Bone marrow (tissue), 2 donors: ENCODE results near the gene PPP3CA.
A peak's percentile ranks its signal among the peaks of the same experiment; 100 is the strongest.

Experiments used
- DNase-seq, 2 donors: peaks; one replicate each; lab custom pipeline; 2025; lab: John Stamatoyannopoulos, UW

PPP3CA gene

DNA sequence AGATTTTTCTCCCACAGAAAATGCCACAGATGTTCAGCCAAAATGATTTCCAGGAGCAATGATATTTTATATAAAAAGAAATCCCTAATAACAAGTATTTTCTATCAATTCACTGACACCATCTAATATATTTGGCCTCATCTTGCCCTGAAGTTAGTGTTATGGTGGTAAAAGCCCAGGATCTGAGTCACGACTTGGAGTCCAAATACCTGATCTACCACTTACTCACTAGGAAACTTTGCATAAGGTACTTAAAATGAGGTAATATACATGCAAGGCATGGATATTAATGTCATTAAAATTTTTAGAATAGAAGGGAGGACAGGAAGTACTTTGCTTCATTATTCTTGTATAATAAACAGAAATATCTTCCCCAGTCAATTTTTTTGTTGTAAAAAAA is 16.3 kb downstream of the PPP3CA start:
- no peak for DNase-seq

DNA sequence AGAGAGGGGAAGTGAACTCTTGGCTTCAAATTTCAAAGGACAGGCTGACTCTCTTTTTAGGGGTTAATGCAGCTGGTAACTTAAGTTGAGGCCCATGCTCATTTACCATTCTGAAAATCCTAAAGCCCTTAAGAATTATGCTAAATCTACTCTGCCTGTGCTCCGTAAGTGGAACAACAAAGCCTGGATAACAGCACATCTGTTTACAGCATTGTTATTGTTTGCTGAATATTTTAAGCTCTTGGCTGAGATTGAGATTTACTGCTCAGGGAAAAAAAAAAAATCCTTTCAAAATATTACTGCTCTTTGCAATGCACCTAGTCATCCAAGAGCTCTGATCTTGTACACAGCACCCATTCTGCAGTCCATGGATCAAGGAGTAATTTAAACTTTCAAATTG is 17.7 kb downstream of the PPP3CA start:
- no peak for DNase-seq

DNA sequence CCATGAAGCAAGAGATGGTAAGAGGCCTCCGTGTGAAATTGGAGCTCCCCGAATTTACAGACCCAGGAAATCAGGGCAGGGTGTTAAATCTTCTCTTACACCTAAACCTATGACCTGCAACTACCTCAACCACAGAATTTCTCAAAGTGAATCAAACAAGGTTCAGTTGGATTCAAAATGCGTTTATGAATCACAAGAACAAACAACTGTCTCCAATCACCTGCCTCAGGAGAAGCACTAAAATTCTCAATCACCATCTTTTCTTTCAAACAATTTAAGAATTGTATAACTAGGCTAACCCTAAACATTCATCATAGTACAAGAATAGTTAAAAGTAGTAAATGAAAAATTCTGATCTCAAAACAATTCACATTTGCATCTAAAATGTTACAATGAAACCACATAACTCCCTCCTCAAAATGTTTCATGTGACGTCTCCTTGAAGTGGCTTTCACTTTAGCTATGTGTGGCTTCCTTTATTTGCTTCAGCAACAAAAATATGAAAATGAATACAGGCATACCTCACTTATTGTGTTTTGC is 19.2 kb downstream of the PPP3CA start:
- peak in 1 of 2 donors; percentile 28 for DNase-seq

DNA sequence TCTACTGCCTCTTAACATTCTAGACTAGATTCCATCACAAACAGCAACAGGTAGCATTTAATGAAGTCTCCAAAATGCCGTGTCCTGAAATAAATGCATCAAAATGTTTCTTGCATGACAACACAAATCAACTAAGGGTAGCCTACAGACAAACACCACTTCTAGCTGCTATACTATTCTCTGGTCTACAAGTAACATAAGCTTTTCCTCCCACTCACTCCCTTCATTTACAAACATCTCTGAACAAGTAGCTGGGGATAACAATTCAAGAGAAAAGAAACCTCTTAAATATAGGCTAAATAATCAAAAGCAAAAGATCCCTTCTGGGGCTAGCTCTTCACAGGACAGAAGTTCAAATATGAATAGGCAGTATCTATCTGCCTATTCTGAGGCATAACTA is 20.8 kb downstream of the PPP3CA start:
- DNase-seq, result no peak

DNA sequence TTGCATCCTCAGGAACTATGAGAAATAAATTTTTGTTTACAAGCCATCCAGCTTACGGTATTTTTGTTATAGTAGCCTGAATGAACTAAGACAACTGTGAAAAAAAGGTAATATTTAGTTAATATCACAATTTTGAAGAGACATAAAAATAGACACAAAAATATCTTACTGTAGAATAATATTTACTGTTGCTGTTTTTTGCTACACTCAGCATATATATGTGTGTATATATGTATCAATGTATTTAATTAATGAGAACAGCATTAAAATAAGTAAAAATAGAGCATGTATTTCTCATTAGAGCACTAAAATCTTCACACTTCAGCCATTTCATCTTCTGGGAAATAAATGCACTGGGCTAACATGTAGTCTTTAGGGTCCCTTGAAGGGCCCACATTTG is 24.6 kb downstream of the PPP3CA start:
- DNase-seq, result no peak

DNA sequence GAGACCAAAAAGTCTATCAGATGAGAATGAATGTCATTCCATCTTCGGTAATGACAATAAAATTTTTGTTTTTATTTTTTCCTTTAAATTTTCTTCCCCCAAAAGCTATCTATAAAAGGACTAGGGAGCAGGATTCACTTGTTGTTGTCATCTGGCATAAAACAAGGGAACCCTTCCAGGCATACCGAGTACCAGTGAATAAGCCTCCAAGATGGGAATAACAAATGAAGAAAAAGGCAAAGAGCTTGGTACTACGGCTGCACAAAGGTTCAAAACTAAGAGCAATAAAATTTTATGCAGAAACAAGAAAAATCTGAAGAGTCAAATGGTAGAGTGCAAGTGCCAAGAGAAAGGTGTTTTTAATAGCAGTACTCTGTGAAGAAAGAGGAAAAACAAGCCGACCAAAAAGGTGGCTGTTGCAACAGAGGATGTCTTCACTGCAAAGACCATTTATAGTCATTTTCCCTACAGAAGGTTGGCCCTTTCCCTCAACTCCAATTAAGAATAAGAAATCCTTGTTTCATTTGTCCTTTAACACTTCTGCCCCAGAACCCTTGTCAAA is 25.8 kb downstream of the PPP3CA start:
- DNase-seq, result no peak

DNA sequence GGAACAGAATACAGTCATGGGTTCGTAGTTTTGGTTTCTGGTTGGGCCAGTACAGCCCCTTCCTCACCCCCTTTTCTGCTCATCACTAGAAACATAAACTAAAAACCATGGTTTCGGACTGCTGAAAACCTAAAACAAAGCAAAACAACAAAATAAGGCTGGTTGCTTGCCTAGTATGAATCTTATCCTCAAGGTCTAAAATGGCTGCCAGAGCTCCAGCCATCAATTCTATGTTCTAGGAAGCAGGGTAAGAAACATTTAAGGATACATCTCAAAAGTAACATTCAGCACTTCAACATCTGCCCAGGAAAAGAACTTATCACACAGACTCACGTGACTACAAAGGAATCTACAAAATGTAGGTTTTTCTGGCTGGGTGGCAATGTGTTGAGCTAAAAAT is 31.5 kb downstream of the PPP3CA start:
- DNase-seq, result no peak

DNA sequence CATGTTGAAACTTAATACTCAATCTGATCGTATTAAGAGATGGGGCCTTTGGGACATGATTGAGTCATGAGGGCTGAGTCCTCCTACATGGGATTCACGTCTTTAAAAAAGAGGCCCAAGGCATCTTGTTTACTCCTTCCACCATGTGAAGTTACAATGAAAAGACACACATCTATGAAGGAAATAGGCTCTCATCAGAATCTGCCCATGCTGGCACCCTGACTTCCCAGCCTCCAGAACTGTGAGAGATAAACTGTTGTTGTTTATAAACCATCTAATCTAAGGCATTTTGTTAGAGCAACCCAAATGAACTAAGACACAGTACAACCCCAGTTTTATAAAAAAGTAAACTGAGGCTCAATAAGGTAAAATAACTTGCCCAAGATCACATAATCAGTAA is 32.3 kb downstream of the PPP3CA start:
- no peak for DNase-seq

DNA sequence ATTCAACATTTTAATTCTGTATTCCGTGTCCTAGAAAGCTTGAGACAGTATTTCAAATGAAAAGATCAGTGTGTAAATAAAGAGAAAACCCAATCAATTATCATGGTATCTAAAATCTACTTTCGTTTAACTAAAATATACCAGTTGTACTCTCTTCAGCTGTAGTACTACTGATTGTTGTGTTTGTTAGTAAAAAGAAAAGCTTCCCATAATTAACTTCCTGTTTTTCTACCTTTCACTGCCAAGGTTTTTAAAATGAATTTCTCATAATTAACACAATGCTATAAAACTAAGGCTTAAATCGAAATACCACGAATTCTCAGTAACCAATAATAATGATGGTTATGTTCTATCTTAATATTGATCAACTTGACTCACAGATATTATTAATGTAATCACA is 37.4 kb downstream of the PPP3CA start:
- peak in 1 of 2 donors; percentile 8 for DNase-seq

DNA sequence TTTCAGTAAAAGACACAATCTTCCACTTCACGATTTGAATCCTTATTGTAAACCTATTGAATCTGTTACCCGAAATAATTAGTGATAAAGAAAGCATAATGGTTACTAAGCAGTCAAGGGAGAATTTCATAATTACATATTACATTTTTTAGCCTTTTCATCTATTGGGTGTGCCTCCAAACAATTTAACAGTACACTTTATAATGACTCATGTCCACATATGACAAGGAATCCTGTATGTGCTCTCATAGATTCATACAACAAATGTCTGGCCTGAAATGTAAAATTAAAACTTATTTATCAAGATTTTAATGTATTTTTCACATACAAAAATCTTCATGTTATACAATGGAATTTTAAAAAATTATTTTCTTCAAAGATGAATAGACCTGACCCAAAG is 39.4 kb downstream of the PPP3CA start:
- DNase-seq, result no peak

DNA sequence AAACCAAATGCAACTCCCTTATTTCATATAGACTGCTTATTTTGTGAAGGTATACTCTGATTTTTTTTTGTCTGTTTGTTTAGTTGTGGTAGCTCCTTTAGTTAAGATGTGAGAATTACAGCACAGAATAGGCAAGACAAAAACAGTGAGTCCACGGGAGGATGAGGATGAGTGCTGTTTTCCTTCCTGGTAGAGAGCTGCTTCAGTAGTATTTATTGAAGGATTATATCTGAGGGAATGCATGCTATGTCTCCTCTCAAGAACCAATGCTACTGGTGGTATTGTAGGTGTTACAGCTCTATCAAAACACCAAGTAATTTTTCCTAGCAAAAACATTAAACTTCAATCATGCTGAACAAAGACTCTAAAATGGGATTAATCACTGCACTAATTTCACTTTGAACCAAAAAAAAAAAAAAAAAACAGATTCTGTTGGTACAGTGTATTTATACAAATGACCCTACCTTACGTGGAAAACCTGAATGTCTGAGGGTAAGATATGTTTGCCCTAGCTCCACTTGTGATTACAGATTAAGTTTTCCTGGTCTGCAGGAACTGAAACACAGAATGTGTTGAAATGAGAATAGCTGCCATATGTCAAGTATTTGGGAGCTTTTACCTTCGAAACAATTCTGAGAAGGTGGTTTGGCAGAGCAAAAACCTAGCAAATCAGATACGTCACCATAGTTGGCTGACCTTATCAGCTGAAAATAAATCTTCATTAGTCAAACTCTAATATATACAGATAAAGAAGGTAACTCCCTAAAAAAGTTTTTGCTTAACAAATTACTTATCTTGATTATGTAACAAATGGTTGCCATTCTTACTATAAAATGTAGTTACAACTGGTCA is 40.3 kb downstream of the PPP3CA start:
- no peak for DNase-seq

DNA sequence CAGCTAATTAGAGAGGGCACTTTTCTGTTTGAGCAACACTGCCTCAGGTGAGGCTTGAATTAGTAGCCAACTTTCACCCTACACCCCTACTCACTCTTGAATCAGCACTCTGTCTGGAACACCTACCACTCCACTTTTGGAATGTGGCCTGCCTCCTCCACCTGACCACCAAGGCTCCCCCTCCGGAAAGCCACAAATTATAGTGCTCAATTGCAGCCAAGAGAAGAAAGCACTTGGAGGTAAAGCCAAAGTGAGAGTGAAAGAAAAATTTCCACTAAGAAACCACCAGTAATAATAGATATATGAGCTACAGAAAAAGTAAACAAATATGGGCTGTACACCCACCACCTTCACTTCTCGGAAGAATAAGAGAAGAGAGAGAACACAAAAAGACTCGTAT is 41.1 kb downstream of the PPP3CA start:
- DNase-seq, result no peak

DNA sequence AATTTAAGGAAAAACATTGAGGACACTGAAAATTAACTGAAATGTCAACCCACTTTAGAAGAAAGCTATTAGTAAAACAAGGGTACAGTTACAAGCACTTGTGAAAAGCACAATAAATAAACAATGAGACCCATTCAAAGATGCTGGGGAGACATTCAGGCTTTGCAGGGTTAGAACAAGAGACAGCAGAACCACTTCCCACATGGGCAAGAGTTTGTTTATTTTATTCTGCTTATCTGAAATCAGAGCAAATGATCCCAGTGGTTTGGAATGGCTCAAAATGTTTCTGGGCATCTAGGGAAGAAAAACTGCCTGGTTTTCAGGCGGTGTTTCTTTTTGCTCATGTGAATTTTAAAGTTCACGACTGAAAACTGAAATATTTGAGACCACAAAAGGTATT is 42.4 kb downstream of the PPP3CA start:
- DNase-seq, result no peak

DNA sequence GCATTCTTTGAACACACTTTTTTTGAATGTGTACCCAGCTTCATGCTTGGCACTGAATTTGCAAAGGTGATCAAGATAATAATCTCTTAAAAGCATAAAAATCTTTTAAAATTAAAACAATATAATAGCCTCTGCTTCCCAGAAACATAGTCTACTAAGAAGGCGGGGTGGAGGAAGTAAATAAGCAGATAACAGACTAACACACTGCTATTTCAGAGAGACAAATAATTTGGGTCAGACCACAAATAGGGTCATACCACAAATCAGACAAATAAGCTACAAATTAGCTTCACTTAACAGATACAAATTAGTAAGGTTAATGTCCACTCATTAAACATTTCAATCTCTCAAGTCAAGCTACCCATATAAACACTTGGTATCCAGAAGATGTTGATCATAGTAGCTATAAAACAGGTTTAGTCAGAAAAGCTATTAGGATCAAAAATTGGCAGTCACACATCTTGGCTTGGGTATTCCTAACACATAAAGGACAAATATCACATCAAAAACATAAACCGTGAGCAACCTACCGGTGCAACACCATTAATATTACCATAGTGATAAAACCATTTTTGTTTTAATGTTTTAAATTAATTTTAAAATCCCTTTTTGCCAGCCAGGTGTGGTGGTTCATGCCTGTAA is 47.3 kb downstream of the PPP3CA start:
- no peak for DNase-seq

DNA sequence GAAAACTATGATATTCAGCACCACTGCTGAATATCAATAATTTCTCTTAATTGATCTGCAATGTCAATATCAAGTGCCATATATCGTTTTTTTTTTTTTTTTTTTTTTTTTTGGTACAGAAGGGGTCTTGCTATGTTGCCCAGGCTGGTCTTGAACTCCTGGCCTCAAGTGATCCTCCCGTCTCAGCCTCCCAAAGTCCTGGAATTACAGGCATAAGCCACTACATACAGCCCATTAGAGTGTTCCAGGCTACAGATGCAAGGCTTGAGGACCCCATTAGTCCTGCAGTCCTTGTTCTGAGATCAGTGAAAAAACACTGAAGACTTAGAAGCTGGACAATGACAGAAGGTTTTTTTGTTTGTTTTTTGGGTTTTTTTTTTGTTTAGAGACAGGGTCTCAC is 48.3 kb downstream of the PPP3CA start:
- DNase-seq, result no peak

DNA sequence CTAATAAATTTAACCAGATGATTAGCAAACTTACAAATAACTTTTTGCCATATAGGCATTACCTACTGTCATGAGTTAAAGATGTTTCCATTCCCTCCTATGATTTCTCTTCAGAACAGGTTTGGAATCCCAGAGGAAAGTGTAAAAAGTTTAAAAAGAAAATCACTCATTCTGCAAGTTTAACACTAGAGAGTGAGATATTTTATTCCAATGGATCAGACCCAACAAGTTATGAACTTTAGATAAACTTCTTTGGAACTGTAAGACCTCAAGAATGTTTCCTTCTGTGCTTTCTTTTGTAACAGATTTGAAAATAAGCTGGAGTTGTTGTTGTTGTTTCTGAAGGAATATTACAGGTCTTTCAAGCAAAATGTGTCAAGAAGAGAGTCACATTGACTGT is 51.6 kb downstream of the PPP3CA start:
- DNase-seq, result no peak

DNA sequence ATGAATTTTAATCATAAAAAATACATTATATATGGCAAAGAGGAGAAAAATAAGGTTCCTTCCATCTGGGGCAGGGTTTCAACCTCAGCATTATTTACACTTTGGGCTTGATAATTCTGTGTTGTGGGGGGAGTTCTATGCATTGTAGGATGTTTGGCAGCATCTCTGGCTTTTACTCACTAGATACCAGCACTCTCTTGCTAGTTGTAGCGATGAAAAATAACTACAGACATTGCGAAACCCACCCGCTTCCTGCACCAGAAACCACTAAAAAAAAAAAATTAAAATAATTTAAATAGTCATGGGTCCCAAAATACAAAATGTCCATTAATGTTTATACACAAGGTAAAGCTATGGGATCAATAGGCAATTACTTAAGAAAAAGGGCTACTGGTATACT is 52.7 kb downstream of the PPP3CA start:
- DNase-seq, result no peak

DNA sequence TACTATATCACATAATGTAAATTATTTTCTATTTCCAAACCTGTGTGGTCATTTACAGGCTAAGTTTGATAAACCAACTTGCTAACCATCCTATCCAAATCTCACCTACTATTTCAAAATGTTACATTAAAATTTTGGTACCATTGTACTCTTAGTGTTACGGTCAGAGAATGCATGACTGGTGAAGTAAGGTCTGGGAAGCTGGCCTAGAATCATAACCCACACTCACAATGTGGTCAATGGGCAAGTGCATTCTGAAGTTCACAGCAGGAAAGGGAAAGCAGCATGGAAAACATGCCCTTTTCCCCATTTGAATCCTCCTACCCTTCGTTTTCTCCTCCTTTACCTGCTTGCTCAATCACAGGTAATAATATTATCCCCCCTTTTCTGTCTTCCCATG is 54.4 kb downstream of the PPP3CA start:
- DNase-seq, result no peak

DNA sequence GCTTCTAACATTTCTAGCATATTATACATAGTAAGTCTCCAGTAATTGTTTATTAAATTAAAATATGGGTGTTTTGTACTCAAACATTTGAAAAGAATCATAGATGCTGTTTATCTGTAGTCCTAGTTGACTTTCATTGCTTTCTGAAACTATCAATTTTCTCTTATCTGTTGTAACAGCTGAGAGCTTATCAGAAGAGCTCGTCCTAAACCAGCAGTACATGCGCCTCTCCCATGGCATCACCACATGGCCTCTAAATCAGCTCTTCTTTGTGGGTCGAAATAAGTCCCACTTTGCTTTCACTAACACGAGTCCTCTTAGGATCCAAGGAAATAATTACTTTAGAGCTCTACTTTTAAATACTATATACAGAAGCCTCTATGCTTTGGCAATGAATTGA is 55.1 kb downstream of the PPP3CA start:
- no peak for DNase-seq

DNA sequence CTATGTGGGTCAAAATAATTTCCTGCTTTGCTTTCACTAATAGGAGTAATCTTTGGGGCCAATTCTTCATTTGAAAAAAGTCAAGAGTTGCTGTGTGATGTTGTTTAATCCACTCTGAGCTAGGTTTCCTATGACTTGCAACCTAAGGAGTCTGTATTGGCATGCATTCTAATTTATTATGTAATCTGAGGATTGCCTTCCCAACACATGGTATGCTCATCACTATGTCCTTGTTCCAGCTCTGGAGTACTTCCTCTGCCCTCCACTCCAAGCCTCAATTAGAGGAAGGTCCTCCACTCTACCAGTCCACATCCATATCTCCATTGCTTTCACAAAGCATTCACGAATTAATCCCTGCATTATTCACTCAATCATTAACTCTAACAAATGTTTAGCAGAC is 56.1 kb downstream of the PPP3CA start:
- DNase-seq, result no peak

DNA sequence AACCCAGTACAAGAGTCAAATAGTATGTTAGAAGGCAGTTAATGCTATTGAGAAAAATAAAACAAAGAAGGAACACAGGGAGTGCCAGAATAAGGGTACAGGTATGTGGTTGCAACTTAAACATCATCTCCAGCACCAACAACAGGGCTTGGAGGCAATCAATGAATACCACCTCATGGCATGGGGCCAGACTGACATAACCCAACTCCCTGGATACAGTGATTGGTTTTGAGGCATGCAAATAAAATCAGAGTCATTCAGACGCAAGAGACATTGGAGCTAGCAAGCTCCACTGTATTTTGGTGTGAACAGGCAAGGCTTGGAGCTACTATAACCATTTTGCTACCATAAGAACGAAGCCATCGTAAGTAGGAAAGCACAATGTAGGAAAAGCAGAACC is 56.7 kb downstream of the PPP3CA start:
- DNase-seq, result no peak

DNA sequence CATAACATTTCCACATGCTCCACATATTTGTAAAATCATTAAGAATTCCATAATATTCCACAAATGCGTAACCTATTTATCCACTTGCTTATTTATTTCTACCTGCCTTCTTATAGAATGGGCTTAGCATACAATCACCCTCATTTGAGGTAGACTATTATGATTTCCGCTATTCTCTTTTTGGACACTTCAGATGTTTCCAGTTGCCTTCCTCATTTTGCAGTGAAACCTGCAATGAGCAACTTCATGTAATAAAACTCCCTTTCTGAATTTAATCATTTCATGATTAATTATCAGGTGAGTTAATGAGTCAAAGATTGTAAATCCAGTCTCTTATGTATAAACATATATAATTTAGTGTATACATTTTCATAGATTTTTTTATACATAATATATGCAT is 58.0 kb downstream of the PPP3CA start:
- DNase-seq, result no peak
